Astrocyte (in vitro differentiated cells and primary cell): ENCODE data around the gene GUCA1A. TPM values are rescaled to one million over a fixed set of nuclear protein-coding genes. Genes with fewer than 3 reads are reported as not detected.

Experiments
- DNase-seq: peaks from one replicate; pipeline ENCODE4 v3.0.0-alpha.2; 2010; ENCODE audit warnings: low read depth
- FAIRE-seq: peaks from 2 replicates; lab custom pipeline; 2011; peaks lifted over from hg19 to GRCh38; lab: Jason Lieb, UNC
- H2AFZ ChIP-seq: 2 replicates; pipeline ENCODE4 v1.6.0; 2012; ENCODE audit warnings: low read depth, low read length, inconsistent platforms
- H3K27ac ChIP-seq: 2 replicates; pipeline ENCODE4 v1.5.1; 2011; ENCODE audit warnings: low read depth, low read length, inconsistent platforms
- H3K27me3 ChIP-seq: 2 replicates; pipeline ENCODE4 v1.6.0; 2011; ENCODE audit warnings: low read length, inconsistent platforms; ENCODE audit not compliant: insufficient read depth
- H3K36me3 ChIP-seq: 2 replicates; pipeline ENCODE4 v1.5.1; 2011; ENCODE audit warnings: low read length, inconsistent platforms; ENCODE audit not compliant: insufficient read depth
- H3K4me1 ChIP-seq: 2 replicates; pipeline ENCODE4 v1.5.1; 2011; ENCODE audit warnings: low read length, inconsistent platforms; ENCODE audit not compliant: insufficient read depth
- H3K4me2 ChIP-seq: 2 replicates; pipeline ENCODE4 v1.6.0; 2012; ENCODE audit warnings: low read length, inconsistent platforms
- H3K4me3 ChIP-seq: 2 replicates; pipeline ENCODE4 v1.5.1; 2011; ENCODE audit warnings: low read depth, mild to moderate bottlenecking, low read length, inconsistent platforms; ENCODE audit not compliant: insufficient read depth
- H3K79me2 ChIP-seq: 2 replicates; pipeline ENCODE4 v1.6.0; 2012; ENCODE audit warnings: mild to moderate bottlenecking, low read length, inconsistent platforms; ENCODE audit not compliant: insufficient read depth
- H3K9ac ChIP-seq: 2 replicates; pipeline ENCODE4 v1.6.0; 2012; ENCODE audit warnings: mild to moderate bottlenecking, low read length, inconsistent platforms
- H3K9me3 ChIP-seq: 2 replicates; pipeline ENCODE4 v1.5.1; 2012; ENCODE audit warnings: low read depth, mild to moderate bottlenecking, low read length, inconsistent platforms; ENCODE audit not compliant: insufficient read depth
- H4K20me1 ChIP-seq: 2 replicates; pipeline ENCODE4 v1.6.0; 2012; ENCODE audit warnings: low read length, inconsistent platforms; ENCODE audit not compliant: insufficient read depth
- H3K27ac Mint-ChIP-seq: one replicate; pipeline ENCODE4 v1.8.0; 2021; ENCODE audit warnings: mild to moderate bottlenecking, mixed read lengths; ENCODE audit not compliant: unreplicated experiment
- H3K27me3 Mint-ChIP-seq: one replicate; pipeline ENCODE4 v1.8.0; 2021; ENCODE audit warnings: low read depth, mixed read lengths; ENCODE audit not compliant: unreplicated experiment
- H3K36me3 Mint-ChIP-seq: one replicate; pipeline ENCODE4 v1.8.0; 2021; ENCODE audit warnings: low read depth, mixed read lengths; ENCODE audit not compliant: unreplicated experiment
- H3K4me1 Mint-ChIP-seq: one replicate; pipeline ENCODE4 v1.8.0; 2021; ENCODE audit warnings: low read depth, mixed read lengths; ENCODE audit not compliant: unreplicated experiment
- H3K4me3 Mint-ChIP-seq: one replicate; pipeline ENCODE4 v1.8.0; 2021; ENCODE audit warnings: mild to moderate bottlenecking, moderate library complexity, mixed read lengths; ENCODE audit not compliant: unreplicated experiment
- H3K9me3 Mint-ChIP-seq: one replicate; pipeline ENCODE4 v1.8.0; 2021; ENCODE audit warnings: mild to moderate bottlenecking, mixed read lengths; ENCODE audit not compliant: unreplicated experiment
- EZH2 ChIP-seq: IDR thresholded peaks from 2 replicates; pipeline ENCODE4 v1.6.1; 2012; ENCODE audit warnings: mild to moderate bottlenecking, low read length, inconsistent platforms; ENCODE audit not compliant: insufficient read depth
- total RNA-seq: library from RNA; stranded (reverse); gene quantifications from 2 replicates; pipeline ENCODE4 v1.2.1, GENCODE V29; 2021
- TF ChIP-seq, protein P1 (sequence below): IDR thresholded peaks from 2 replicates; pipeline ENCODE4 v1.5.1; 2011; ENCODE audit warnings: low read depth, mild to moderate bottlenecking, inconsistent platforms, low read length, moderate library complexity; ENCODE audit not compliant: insufficient read depth

GUCA1A gene
- total RNA-seq, 1 donor from 2014 or later, result 0.45 TPM

DNA sequence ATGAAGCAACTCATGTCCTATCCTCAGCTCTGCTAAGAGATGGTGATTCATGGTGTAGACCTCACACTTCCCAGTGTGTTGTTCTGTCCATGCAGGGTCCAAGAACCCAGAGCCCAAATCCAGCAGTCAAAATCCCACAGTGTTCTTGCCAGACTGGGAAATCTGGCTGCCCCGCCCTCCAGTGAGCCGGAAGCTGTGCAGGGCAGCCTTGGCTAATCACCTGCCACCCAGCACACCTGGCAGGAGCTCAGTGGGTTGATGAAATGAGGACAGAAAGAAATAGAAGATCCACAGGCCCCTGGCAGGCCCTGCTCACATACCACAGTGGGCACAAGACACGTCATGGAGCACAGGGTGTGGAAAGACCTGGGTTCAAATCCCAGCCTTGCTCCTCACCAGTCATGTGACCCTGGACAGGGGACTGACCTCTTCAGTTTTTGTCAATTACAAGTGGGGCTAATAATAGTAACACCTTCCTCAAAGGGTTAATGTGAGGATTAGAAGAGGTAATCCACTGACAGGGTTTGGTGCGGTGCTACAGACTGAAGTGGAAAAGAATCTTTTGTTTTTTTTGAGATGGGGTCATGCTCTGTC is 13.6 kb upstream of the GUCA1A start:
- DNase-seq, result no peak
- peaks cover 7% of the 10 kb centered on the region for H3K4me1 Mint-ChIP-seq
- H3K27ac Mint-ChIP-seq, result no peak overlapping the region

DNA sequence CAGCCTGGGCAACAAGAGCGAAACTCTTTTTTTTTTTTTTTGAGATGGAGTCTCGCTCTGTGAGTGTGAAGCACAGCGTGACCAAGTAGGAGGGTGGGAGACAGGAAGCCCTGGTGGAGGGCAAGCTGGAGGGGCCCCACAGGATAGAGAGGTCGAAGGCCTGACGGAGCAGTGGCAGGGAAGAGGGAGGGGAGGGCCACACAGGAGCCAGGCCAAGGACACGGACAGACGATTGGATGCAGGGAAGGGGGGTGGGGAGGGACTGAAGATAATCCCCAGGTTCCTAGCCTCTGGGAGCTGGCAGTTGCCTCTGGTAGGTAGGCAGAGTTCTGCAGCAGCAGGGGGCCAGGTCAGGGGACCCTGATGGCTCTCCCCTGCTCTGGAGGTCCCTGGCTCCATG is 10.8 kb upstream of the GUCA1A start:
- no peak overlapping the region for H3K4me3 Mint-ChIP-seq
- H2AFZ ChIP-seq, result no peak overlapping the region
- H3K4me1 Mint-ChIP-seq, result peaks cover 25% of the 10 kb centered on the region

More for the DNA sequence above, 13.6 kb upstream of the GUCA1A start:
- H3K36me3 ChIP-seq, result no peaks in the 10 kb centered on the region
- Mint-ChIP-seq H3K9me3 (peaks cover 3% of the 10 kb centered on the region), H3K4me3 (no peak overlapping the region), H3K36me3 (no peaks in the 10 kb centered on the region), H3K27me3 (peaks cover 24% of the 10 kb centered on the region)
- no peak overlapping the region for H3K4me3 ChIP-seq
- H2AFZ ChIP-seq, result no peak overlapping the region
- no peak for TF ChIP-seq EZH2
- TF ChIP-seq, protein P1, sequence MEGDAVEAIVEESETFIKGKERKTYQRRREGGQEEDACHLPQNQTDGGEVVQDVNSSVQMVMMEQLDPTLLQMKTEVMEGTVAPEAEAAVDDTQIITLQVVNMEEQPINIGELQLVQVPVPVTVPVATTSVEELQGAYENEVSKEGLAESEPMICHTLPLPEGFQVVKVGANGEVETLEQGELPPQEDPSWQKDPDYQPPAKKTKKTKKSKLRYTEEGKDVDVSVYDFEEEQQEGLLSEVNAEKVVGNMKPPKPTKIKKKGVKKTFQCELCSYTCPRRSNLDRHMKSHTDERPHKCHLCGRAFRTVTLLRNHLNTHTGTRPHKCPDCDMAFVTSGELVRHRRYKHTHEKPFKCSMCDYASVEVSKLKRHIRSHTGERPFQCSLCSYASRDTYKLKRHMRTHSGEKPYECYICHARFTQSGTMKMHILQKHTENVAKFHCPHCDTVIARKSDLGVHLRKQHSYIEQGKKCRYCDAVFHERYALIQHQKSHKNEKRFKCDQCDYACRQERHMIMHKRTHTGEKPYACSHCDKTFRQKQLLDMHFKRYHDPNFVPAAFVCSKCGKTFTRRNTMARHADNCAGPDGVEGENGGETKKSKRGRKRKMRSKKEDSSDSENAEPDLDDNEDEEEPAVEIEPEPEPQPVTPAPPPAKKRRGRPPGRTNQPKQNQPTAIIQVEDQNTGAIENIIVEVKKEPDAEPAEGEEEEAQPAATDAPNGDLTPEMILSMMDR, result no peak
- H4K20me1 ChIP-seq, result no peaks in the 10 kb centered on the region
- no peaks in the 10 kb centered on the region for H3K79me2 ChIP-seq
- no peaks in the 10 kb centered on the region for H3K9me3 ChIP-seq
- no peak overlapping the region for H3K27ac ChIP-seq
- H3K4me2 ChIP-seq, result no peak overlapping the region
- FAIRE-seq, result no peak
- H3K9ac ChIP-seq, result no peak overlapping the region
- peaks cover 4% of the 10 kb centered on the region for H3K27me3 ChIP-seq
- H3K4me1 ChIP-seq, result peaks cover 5% of the 10 kb centered on the region

DNA sequence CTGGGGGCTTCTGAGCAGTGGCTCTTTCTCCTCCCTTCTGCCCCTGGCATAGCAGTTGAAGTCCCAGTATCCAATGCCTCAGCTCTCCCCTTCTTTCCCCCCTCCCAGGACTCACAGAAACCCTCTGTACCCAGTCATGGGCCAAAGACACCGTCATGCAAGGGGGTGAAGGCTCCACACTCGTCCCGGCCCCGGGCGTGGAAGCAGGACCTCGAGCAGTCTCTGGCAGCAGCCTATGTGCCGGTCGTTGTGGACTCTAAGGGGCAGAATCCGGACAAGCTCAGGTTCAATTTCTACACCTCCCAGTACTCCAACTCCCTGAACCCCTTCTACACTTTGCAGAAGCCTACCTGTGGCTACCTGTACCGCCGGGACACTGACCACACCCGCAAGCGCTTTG is 10.4 kb upstream of the GUCA1A start:
- Histone ChIP-seq H3K9ac (no peak overlapping the region), H2AFZ (no peak overlapping the region), H3K27ac (no peak overlapping the region), H3K79me2 (no peaks in the 10 kb centered on the region), H3K9me3 (no peaks in the 10 kb centered on the region), H3K36me3 (no peaks in the 10 kb centered on the region), H3K27me3 (peaks cover 4% of the 10 kb centered on the region), H3K4me2 (no peak overlapping the region), H4K20me1 (no peaks in the 10 kb centered on the region), H3K4me3 (no peak overlapping the region), H3K4me1 (peaks cover 2% of the 10 kb centered on the region)
- no peak overlapping the region for H3K4me3 Mint-ChIP-seq
- FAIRE-seq (no peak), DNase-seq (no peak)
- no peak overlapping the region for H3K27ac Mint-ChIP-seq
- H3K4me1 Mint-ChIP-seq, result peaks cover 24% of the 10 kb centered on the region
- peaks cover 3% of the 10 kb centered on the region for H3K9me3 Mint-ChIP-seq
- TF ChIP-seq, protein P1, result no peak
- TF ChIP-seq EZH2, result no peak
- H3K27me3 Mint-ChIP-seq, result peaks cover 21% of the 10 kb centered on the region
- H3K36me3 Mint-ChIP-seq, result no peaks in the 10 kb centered on the region

More for the DNA sequence above, 10.8 kb upstream of the GUCA1A start:
- no peaks in the 10 kb centered on the region for H4K20me1 ChIP-seq
- H3K27ac ChIP-seq, result no peak overlapping the region
- no peaks in the 10 kb centered on the region for H3K9me3 ChIP-seq
- DNase-seq (no peak), FAIRE-seq (no peak)
- peaks cover 5% of the 10 kb centered on the region for H3K4me1 ChIP-seq
- no peak overlapping the region for H3K4me2 ChIP-seq
- Mint-ChIP-seq H3K27ac (no peak overlapping the region), H3K9me3 (peaks cover 3% of the 10 kb centered on the region), H3K36me3 (no peaks in the 10 kb centered on the region), H3K27me3 (peaks cover 21% of the 10 kb centered on the region)
- H3K9ac ChIP-seq, result no peak overlapping the region
- peaks cover 4% of the 10 kb centered on the region for H3K27me3 ChIP-seq
- H3K79me2 ChIP-seq, result no peaks in the 10 kb centered on the region
- no peaks in the 10 kb centered on the region for H3K36me3 ChIP-seq
- TF ChIP-seq, protein P1, result no peak
- no peak for TF ChIP-seq EZH2
- no peak overlapping the region for H3K4me3 ChIP-seq
